ENCODE measurements around the gene ATG2A. TPM values are rescaled to one million over a fixed set of nuclear protein-coding genes. Genes with fewer than 3 reads are reported as not detected.

ATG2A gene
- polyA plus RNA-seq, 1 donor, result 16.4 TPM

GRCh38 chr11:64870176-64870892 is 46.7 kb downstream of the ATG2A start:
- DNase-seq, result no peak

DNA sequence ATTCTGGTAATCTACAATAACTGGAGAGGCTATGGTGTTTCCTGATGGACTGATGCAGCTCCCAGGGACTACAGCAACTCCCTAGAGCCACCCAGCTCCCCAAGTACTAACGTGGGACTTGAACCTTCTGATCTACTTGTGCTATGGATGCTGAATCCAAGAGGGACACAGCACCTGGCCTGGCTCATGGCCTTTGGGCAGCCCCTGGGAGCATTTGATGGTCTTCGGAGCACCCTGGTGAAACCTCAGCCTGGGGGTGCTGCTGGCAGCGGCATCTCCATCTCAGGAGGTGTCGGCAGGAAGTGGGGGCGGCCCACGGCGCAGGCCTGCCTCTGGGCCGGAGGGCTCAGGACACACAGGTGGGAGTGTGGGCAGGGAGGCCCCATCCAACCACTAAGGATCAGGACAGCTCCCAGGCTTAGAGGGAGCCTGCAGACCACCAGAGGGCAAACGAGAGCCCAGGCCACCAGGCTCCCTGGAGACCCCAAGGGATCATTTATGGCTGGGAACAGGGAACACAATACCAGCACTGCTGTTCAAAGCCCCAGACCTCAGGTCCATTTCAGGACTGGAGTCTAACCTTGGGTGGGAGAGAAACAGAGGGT is 47.3 kb downstream of the ATG2A start:
- no peak for DNase-seq

- no peak for DNase-seq
Observed at GRCh38 chr11:64868904-64869570, 48.0 kb downstream of the ATG2A start.

- DNase-seq, result no peak
Observed at GRCh38 chr11:64867748-64868462, 49.1 kb downstream of the ATG2A start.

DNA sequence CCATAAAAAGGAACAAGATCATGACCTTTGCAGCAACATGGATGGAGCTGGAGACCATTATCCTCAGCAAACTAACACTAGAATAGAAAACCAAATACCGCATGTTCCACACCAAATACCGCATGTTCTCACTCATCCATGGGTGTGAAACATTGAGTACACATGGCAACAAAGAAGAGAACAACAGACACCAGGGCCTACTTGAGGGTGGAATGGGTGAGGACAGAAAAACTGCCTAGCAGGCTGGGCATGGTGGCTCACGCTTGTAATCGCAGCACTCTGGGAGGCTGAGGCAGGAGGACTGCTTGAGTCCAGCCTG is 50.9 kb downstream of the ATG2A start:
- DNase-seq, result no peak

GRCh38 chr11:64865286-64866172 is 51.5 kb downstream of the ATG2A start:
- DNase-seq, result no peak

- no peak for DNase-seq
Observed at GRCh38 chr11:64864473-64865285, 52.3 kb downstream of the ATG2A start.

GRCh38 chr11:64864135-64864472 is 52.9 kb downstream of the ATG2A start:
- DNase-seq, result no peak

DNA sequence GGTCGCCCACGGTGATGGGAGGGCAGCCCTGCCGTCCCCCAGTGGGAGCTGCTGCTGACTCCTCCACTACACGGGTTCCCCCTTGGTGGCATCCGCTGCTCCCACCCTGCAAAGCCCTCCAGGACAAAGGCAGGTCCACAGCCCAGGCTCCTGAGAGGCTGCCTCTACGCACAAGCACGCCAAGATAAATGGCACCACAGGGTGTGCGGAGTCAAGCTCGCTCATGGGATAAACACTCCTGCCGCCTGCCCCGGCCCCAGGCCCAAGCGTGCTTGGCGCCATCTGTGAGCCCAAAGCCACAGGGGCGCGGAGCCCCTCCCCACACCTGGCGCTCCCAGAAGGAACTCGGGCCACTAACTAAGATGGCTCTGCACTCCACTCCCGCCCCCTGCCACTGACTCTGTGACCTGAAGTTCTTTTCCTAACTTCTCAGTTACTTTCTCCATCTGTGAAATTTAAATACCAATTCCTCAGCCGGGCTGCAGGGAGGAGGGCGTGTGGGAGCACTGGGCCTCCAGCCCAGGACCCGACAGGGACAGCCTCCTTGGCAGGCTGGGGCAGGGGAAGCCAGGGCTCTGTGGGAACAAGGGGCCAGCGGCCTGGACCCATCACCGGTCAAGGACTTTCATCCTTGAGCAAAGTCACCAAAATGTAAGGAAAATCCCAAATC is 53.5 kb downstream of the ATG2A start:
- no peak for DNase-seq

DNA sequence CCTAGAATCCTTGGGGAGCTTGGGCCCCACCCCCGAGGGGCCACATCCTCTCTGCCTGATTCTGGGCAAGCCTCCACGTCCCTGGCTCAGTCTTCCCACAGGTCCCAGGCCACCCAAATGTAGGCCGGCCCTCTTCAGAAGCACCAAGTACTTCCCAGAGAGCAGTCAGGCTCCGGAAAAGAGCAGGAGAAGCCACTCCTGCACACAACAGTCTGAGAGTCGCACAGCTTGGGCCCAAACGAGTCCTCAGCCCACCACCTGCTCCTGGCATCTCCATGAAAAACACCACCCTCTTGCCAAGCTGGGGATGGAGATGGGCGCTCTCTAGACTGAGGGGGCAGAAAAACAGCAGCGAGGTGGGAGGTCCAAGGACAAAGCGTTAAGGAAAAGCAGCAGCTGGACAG is 54.0 kb downstream of the ATG2A start:
- DNase-seq, result no peak

GRCh38 chr11:64861227-64861975 is 55.6 kb downstream of the ATG2A start:
- no peak for DNase-seq

DNA sequence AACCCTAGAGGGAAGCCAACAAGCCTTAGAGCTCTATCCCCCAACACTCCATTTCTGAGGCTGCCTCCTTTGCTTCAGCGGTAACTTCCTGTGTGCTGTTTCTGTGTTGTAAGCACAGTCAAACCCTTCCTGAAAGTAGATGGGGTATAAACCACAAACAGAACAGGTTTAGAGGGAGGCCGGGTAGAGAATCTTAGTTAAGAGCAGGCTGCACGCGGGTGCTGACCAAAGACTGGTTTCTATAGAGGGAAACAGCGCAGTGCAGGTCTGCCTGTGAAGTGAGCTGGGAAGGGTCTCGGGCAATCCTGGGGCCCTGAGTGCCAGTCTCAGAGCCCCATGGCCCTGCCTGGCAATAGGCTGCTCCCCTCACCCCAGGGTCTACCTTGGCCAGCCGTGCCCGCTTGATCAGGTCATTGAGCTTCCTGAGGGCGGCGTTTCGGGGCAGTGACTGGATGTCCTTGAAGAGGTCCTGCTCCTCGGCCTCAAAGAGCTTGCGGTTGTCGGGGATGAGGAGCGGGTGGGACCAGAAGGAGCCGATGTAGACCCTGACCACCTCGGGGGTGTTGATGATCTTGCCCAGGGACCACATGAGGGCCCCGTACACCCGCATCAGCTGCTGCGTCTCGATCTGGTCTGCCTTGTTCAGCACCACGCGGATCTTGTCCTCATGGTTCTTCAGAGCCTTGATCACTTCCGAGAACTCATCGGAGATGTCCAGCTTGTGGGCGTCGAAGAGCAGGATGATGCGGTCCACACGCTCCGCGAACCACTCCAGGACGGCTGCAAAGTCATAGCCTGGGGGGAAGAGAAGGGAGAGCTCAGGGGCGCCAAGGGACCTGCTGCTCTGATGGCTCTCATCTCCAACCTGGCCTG is 57.2 kb downstream of the ATG2A start:
- DNase-seq, result no peak

DNA sequence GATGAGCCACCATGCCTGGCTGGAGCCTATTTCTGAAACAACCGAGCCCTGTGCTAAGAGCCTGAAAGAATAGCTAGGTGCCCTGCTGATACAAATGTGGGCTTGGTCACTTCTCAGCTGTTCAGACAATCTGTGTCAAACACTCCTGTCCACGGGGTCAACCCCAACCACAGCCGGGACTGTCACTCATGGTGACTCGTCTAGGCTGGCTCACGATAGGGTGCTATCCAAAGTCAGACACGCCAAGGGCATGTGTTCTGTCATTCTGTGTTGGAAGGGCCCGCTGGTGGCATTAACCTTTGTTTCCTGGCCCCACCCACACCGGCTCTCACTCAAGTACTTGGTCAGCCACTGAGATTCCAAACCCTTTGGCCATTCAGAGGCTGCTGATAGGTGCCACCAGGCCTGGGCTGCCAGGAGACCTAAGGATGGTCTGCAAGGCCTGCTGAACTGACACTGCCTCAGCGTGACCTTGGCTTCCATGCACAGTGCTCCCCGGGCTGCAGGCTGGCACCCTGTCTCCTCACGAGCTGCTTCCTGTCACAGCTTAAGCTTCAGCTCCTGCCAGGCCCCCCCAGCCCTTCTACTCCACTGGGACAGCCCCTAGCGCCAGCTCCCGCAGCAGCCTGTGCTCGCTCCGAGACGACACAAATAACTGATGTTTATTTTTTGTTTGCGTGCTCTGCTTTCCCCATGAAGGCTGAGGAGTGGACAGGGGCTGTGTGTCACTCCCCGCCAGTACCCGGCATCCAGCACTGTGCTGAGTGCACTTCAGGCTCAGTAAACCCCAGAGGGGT is 58.3 kb downstream of the ATG2A start:
- no peak for DNase-seq

DNA sequence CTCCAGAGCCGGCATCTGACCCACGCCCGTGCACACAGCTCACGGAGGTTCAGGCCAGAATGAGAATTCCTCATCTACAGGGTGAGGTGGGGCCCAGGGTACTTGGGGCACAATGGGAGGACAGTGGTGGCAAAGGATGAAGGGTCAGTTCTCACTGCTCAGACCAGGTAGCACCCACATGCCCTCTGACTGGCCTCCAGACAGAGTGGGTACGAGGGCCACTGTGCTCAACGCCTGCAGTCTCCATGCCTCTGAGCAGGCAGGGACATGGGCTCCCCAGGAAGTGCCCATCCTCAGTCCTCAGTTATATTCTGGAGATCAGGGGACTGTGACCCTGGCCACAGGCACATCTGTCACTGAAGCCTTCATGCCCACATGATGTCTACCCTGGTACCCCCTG is 59.5 kb downstream of the ATG2A start:
- DNase-seq, result no peak

- no peak for DNase-seq
Observed at GRCh38 chr11:64856382-64857227, 60.4 kb downstream of the ATG2A start.

- DNase-seq, result no peak
Observed at GRCh38 chr11:64855596-64856304, 61.3 kb downstream of the ATG2A start.
